ENCODE results near the gene SLC25A1. TPM values are rescaled to one million over a fixed set of nuclear protein-coding genes. Genes with fewer than 3 reads are reported as not detected.

Gene SLC25A1
- total and polyA plus RNA-seq, 2 of the 8 experiments (the other 6 are each of a cell fraction or from before 2014, with no cell fraction given) = 110 to 148 TPM

DNA sequence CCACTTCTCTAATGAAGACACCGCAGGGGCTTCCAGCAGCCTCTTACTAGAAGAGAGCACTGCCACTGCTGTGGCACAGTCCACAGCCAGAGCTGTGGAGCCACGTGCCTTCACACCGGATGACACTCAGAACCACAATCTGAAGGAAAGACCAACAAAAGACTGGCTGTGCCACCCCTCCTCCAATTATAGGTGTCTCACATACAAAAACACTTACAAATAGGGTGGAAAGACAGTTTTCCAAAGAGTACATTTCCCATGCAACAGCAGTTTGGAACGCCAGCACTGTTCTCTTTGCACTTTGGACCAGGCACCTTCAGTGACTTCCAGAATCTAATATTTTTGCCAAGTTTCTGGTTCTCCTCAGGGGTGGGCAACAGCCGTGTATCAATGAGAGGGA, 38.0 kb upstream of the SLC25A1 start:
- H2BK12ac ChIP-seq (ENCODE audit: low read depth, low read length) = 0 out of 2 replicates have a peak overlapping the region, but pooled peaks have one; percentile 22
- H2BK20ac ChIP-seq (ENCODE audit: low read length) = peak overlapping the region; percentile 27; the same call in 1 of the 2 replicates
- H3K23ac ChIP-seq (ENCODE audit: insufficient read length) = no peak overlapping the region
- H3K9me3 ChIP-seq (ENCODE audit: insufficient read depth in 2 of 2, low read depth in 1 of 2, low read length in 1 of 2) = no peaks in the 10 kb centered on the region
- no peak overlapping the region for H2BK5ac ChIP-seq (ENCODE audit: low read depth, low read length)
- POLR2A ChIA-PET (ENCODE audit: partially characterized antibody) = no interaction called here
- no peak overlapping the region for H3K14ac ChIP-seq (ENCODE audit: insufficient read length)
- no peak overlapping the region for H2BK120ac ChIP-seq (replicated peaks; ENCODE audit: low read depth, low read length)
- H4K91ac ChIP-seq (replicated peaks; ENCODE audit: insufficient read length, low read length) = no peak overlapping the region
- no peak overlapping the region for H3K27ac ChIP-seq (ENCODE audit: low read depth, low read length)
- no peak overlapping the region for H3K18ac ChIP-seq (ENCODE audit: extremely low read depth, low read length)
- H3K27me3 ChIP-seq (replicated peaks in 1 of 4; ENCODE audit: control insufficient read depth in 3 of 4, extremely low read depth in 1 of 4, insufficient read depth in 3 of 4, low read length in 3 of 4) = no peaks in the 10 kb centered on the region
- H3K56ac ChIP-seq (replicated peaks; ENCODE audit: insufficient read length, low read depth, low read length) = no peak overlapping the region
- H2AFZ ChIP-seq (ENCODE audit: low read length) = no peak overlapping the region
- H3K36me3 ChIP-seq (ENCODE audit: control insufficient read depth in 2 of 4, insufficient read depth in 4 of 4, low read length in 3 of 4) = peaks cover 0 to 16% (median 2%) of the 10 kb centered on the region in 4 experiments; a peak in 2 of 8 replicates
- FAIRE-seq (no peak), DNase-seq (ENCODE audit: low read depth in 1 of 2, low spot score in 2 of 2) (no peak)
- CTCF ChIA-PET (ENCODE audit: partially characterized antibody) = interaction anchor here (1.7 kb wide), 1 partner anchor 37 kb away, joined by 4 read pairs; no protein-coding TSS in a partner anchor
- H4K5ac ChIP-seq (ENCODE audit: insufficient read length, low read depth, low read length) = no peak overlapping the region
- H3K79me1 ChIP-seq (ENCODE audit: low read depth, low read length) = no peaks in the 10 kb centered on the region
- no peak overlapping the region for H3K4ac ChIP-seq (replicated peaks; ENCODE audit: insufficient read length, low read depth, low read length)
- no peak overlapping the region for H3K9ac ChIP-seq (replicated peaks in 1 of 4; ENCODE audit: extremely low read depth in 1 of 4, low read depth in 3 of 4, low read length in 3 of 4)
- H2AK5ac ChIP-seq (ENCODE audit: low read depth, low read length) = no peak overlapping the region
- no peak overlapping the region for H3K4me2 ChIP-seq (ENCODE audit: insufficient read depth in 1 of 2, low read depth in 2 of 2, low read length in 2 of 2)
- no peaks in the 10 kb centered on the region for H3K79me2 ChIP-seq (ENCODE audit: control insufficient read depth in 1 of 2, insufficient read depth in 2 of 2, low read length in 2 of 2)
- no peaks in the 10 kb centered on the region for H4K20me1 ChIP-seq (replicated peaks in 1 of 2; ENCODE audit: control insufficient read depth in 1 of 2, insufficient read depth in 2 of 2, low read length in 2 of 2)
- no peak overlapping the region for H3K4me3 ChIP-seq (ENCODE audit: extremely low read depth in 1 of 4, insufficient read depth in 2 of 4, low read depth in 3 of 4, low read length in 4 of 4)
- peaks cover 5 to 24% (median 16%) of the 10 kb centered on the region in 4 experiments; a peak in 6 of 7 replicates for H3K4me1 ChIP-seq (replicated peaks in 1 of 4; ENCODE audit: control insufficient read depth in 3 of 4, insufficient read depth in 4 of 4, low read length in 3 of 4)
- no peak overlapping the region for H2BK15ac ChIP-seq (ENCODE audit: low read length)
- 93% methylated on average over 5 of the region's 5 CpGs; no CpG with 5 or more reads in 1 of the 2 experiments for WGBS, 2 experiments (ENCODE audit: extremely low coverage in 1 of 2, insufficient coverage in 1 of 2, insufficient read length in 1 of 2, insufficient replicate concordance in 2 of 2, low coverage in 1 of 2, low lambda C conversion rate in 2 of 2, missing lambda C conversion rate in 1 of 2)
- no peaks in the 10 kb centered on the region for H3K23me2 ChIP-seq (ENCODE audit: low read depth, low read length)
- H4K8ac ChIP-seq (ENCODE audit: extremely low read depth, insufficient read depth, low read length) = no peak overlapping the region
- TF ChIP-seq FOSL1 (IDR thresholded peaks at IDR 0.05; ENCODE audit: insufficient read depth, low read depth, low read length) = no peak

Data from H1 (cell line).